GM19452 (cell line): ENCODE data around the gene DIDO1.

ENCODE experiments used
- ATAC-seq: cut with Tn5 transposase; IDR thresholded peaks from one replicate; pipeline ENCODE4 v1.9.1; 2021; ENCODE audit not compliant: unreplicated experiment

Gene DIDO1

DNA sequence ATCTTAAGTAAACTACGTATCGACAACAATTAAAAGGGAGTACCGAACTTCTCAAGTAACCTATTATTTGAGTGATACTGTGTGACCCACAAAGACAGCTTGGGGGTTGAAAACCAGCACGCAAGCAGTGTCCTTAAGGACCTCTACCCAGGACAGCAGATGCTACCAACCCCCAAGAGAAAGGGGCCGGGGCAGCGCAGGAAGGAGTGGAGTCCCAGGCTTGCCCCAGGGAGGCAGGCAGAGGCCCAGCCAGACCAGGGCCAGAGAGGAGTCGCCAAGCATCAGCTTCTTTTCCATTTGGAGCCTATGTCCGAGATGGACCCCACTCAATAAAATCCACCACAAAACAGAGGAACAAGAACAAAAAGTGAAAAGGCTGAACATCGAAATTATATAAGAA is 11.9 kb downstream of the DIDO1 start:
- ATAC-seq: no peak

DNA sequence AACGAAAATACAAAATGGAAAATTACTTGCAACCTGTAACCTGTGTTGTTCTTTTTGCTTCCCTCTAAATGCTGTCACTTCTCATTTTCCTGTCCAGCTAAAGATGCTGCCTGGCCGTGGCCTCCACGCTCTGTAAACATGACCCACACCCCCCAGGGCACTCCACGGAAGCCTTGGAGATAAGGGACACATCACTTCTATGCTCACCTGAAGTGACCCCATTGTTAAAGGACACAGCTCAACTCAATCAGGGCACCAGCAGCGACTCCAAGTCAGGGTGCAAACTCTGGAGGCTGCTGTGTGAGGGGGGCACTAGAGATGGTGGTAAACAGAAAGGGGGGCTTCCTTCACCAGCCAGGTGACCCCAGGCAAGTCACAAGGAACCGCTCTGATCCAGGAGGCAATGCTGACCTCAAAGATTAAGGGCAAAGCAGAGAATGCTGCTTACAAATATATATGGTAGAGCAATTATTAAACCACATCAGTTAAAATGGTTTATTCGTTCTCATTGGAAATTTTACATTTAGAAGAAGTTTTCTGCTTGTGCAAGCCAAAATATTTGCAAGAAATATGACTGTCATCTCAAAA is 13.2 kb downstream of the DIDO1 start:
- no peak for ATAC-seq

DNA sequence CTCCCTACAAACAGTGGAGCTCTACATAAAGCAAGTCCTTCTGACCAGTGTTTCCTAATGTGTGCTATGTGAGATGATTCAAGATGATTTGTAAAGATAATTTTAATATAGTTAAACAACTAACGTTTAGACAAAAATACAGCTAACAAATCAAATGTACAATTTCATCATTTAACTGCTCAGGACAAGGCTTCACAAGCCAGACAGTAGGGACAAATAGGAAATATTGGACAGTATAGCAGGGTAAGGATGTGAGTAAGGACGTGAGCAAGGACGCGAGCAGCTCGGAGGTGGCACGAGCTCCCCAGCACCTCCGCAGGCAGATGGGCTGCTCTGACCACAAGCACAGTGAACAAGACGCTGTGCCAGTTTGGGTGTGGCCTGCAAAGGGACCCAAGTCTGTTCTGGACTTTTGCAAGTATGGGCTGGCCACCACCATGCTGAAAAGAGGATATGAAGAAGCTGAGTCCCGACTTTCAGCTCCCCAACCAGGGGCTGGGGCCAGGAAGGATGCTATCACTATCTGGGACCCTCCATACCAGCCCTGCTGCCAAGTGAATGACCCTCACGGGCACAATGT is 14.5 kb downstream of the DIDO1 start:
- ATAC-seq: no peak

DNA sequence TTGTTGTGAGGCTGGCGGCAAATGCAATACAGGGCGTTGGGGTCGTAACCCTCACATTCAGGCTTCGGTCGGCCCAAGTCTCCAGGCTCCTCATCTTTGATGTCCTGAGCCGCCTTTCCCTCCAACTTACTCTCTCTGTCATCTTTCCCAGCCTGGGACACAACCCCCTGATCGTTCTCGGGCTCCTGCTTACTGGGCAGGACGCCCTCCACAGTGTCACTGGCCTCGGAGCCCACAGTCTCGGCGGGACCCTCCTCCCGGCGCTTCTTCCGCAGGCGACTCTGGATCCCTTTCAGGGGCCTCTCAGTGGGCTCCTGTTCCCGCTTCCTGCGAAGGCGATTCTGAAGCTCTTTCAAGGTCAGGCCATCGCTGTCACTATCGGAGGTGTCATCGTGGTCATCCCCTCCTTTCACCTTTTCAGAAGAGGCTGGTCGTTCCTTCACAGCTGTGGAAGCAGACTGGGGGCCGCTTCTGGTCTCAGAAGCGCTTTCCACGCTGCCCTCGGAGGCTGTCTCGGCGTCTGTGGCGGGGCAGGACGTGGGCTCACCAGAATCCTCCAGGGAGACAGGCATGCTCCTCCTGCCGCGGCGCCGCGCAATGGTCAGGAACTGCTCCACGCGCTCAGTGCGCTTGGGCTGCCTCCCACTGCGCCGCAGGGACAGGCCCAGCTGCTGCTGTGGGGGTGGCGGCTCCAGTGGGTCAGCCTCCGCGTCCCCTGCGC is 15.4 kb downstream of the DIDO1 start:
- no peak for ATAC-seq

DNA sequence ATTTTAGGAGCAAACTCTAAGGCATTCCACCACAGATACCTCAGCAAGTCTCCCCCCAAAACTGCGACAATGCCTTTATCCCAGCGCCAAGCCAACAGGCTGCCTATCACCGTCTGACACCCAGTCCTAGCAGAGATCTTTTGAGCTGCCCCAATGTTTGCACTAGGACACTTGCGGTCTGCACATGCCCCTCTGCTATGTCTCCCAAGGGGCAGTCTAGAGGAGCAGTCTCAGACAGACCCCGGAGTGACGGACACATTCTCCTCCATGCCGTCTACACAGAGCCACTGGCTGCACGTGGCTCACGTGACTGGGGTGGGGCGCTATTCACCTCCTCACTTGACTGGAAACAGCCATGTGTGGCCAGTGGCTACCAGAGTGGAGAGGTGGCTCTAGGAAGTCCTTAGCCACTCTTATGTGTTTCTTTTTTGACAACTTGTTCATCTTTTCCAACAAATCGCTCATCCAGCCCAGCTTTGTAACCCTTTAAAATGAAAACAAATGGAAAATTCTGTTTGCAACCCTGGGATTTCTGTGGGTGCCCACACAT is 16.0 kb downstream of the DIDO1 start:
- ATAC-seq: no peak

GRCh38 chr20:62908971-62909791 is 17.1 kb downstream of the DIDO1 start:
- no peak for ATAC-seq

- no peak for ATAC-seq
These were observed 18.7 kb downstream of the DIDO1 start for GRCh38 chr20:62907384-62908317.

DNA sequence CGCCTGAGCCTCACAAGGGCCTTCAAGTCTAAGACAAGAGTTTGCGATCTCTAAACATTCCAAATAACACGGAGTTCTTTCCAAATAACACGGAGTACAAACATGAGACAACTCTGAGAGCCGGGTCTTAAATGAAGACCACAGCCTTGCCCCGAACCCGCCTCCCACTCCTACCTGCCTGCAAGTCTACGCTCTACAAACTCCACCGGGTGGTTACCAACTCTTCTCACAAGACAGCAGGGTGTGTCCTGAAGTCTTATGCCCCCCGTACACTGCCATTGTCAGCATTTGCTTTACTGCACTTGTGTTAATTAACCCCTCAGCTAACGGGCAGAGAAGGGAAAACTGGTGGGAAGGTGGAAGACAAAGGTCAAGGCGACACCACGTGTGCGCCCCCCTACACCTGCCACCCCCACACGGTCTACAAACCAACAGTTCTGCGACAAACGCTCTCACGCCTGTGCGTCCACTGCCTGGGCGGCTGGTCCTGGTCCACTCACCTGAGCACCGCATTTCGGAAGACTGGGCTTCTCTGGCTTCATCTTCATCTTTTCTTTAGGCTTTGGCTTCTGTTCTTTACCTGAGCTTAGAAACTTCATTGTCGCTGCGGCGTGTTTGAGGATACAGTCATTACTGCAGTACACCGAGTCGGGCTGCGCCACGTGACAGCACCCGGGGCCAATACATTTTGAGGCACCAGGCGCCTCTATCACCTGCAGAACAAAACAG is 19.5 kb downstream of the DIDO1 start:
- ATAC-seq: no peak

DNA sequence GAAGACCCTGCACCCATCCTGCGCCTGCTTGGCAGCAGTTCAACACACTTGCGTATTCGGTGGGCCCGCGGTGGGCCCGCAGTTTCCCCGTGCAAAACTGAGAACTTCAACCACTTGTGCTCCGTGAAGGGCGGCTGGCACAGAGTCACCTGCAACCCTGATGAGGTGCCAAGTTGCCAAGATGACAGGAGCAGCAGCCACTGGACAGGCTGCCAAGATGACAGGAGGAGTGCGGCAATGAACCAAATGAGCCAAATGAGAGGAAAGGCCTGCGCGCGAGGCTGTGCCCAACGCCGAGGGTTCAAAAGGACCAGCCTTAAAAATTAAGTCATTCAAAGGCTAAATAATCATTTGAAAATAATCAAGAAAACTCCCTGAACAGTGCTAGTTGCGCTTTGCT is 20.1 kb downstream of the DIDO1 start:
- no peak for ATAC-seq

GRCh38 chr20:62905536-62906117 is 20.7 kb downstream of the DIDO1 start:
- no peak for ATAC-seq

- no peak for ATAC-seq
These were observed 23.2 kb downstream of the DIDO1 start for GRCh38 chr20:62902926-62903615.

- no peak for ATAC-seq
These were observed 24.4 kb downstream of the DIDO1 start for GRCh38 chr20:62901891-62902290.

DNA sequence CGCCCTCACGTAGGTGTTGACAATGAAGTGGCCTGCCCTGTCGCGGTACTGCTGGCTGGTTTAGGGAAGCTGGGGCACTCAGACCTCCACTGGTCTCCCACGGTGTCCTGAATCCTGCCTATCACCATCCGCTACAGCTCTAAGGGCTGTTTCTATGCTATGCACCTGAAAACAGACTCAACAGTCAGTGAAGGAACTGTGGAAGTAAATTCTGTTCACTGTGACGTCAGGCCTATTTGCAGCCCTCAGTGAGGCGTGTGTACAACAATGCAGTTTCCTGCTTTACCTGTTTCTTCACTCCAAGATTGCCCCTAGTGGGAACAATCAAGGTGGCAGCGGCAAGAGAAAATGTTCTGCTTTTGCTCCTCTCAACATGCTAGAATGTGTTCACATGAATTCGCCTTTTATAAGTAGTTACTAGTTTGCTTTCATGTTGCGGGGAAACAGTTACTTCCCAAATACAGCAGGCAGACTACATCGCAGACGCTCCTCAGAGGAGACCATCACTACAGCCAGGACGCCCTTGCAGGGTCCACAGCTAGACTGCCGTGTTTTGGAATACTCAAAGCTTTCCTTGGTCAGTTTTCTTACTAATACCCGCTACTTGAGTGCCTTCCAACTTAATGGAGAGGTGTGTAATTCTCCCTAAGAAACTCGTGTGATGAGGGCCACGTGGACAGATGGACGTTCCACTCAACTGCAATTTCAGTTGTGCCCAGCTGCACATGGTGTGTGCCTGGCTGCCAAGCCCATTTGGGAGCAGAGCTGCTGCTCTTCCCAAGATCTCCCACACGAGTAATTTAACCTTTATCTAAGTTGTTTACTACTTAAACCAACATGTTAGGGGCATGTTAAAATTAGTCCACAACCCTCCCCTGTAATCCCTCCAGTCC is 25.4 kb downstream of the DIDO1 start:
- peak; percentile 24 for ATAC-seq

- peak; percentile 68 for ATAC-seq
These were observed 26.1 kb downstream of the DIDO1 start for GRCh38 chr20:62900052-62900691.

- ATAC-seq: no peak
These were observed 26.7 kb downstream of the DIDO1 start for GRCh38 chr20:62899633-62900051.

DNA sequence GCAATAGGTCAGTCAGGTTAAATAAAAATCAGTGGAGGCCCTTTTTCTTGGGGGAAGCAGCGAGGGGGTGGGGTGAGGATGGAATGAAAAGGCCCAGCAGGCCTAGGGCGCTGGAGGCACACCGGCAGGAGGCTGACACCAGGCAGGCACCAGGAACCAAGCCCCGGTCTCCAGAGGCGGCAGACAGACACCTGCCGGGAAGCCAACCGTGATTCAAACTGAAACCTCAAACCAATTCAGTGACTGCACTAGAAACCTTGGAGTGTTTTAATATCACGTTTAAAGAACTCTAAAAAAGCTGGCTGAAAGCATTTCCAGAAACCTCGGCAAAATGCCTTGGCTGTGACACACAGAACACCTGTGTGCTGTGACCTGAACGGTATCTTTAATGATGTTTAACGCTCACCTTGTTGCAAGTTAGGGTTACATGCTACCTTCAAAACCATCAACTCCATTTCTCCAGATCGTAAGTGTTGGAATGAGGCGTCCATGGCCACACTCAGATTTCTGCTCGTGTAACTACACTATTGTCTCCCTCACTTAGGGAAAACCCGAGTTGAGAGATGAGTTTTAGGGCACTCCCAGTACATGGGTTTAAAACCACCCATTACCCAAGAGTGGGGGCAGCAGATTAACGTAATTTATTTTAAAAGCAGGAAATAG is 27.2 kb downstream of the DIDO1 start:
- no peak for ATAC-seq
